ENCODE data around the gene TPSB2.

GRCh38 chr16:1180549-1181403 lies 49.2 kb downstream of the TPSB2 start:
- TF ChIP-seq RAD21 (IDR thresholded peaks at IDR 0.05; ENCODE audit: low read depth) (no peak), TAF1 (IDR thresholded peaks at IDR 0.05; ENCODE audit: low read depth) (no peak), TCF12 (IDR thresholded peaks at IDR 0.05; ENCODE audit: low read depth) (no peak), NFIC (IDR thresholded peaks at IDR 0.05) (no peak), YY1 (IDR thresholded peaks at IDR 0.05; ENCODE audit: low read depth) (no peak), EP300 (IDR thresholded peaks at IDR 0.05; ENCODE audit: borderline replicate concordance) (no peak), ZBTB7A (IDR thresholded peaks at IDR 0.05; ENCODE audit: low read depth) (no peak), CREB1 (IDR thresholded peaks at IDR 0.05; ENCODE audit: low read depth) (no peak), REST (IDR thresholded peaks at IDR 0.05; ENCODE audit: low read depth) (no peak), CEBPB (IDR thresholded peaks at IDR 0.05) (no peak)
- TF ChIP-seq, protein P1, sequence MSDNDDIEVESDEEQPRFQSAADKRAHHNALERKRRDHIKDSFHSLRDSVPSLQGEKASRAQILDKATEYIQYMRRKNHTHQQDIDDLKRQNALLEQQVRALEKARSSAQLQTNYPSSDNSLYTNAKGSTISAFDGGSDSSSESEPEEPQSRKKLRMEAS (IDR thresholded peaks at IDR 0.05) = no peak

Data from Ishikawa (cell line).